Activated CD4-positive, CD25-positive, alpha-beta regulatory T cell treated with anti-CD3 and anti-CD28 coated beads, Interleukin-2, amount 50 U/mL, for 24 hours (primary cell): ENCODE results near the gene CCDC188.

ENCODE experiments used
- ATAC-seq, 2 donors: fragments of 150-1000 bp; cut with Tn5 transposase; one replicate each; pipeline ENCODE4 v1.10.0; 2021; ENCODE audit warnings: mild to moderate bottlenecking in 1 of 2, moderate library complexity in 1 of 2

CCDC188 gene

GRCh38 chr22:20150381-20151275, at the start of gene CCDC188:
TSS of gene CCDC188 (minus strand) at chr22:20151055. CDS start at chr22:20150986, 69 bp downstream.
- ATAC-seq, result no peak

- no peak for ATAC-seq
Observed at GRCh38 chr22:20199906-20200305, 49.1 kb upstream of the CCDC188 start.

GRCh38 chr22:20199413-20199842, 48.6 kb upstream of the CCDC188 start:
- ATAC-seq, result no peak

GRCh38 chr22:20198557-20199319, 47.9 kb upstream of the CCDC188 start:
- ATAC-seq, result no peak

GRCh38 chr22:20197407-20198030, 46.7 kb upstream of the CCDC188 start:
- no peak for ATAC-seq

- no peak for ATAC-seq
Observed at GRCh38 chr22:20196094-20196842, 45.4 kb upstream of the CCDC188 start.

- no peak for ATAC-seq
Observed at GRCh38 chr22:20194681-20195593, 44.1 kb upstream of the CCDC188 start.

GRCh38 chr22:20193761-20194494, 43.1 kb upstream of the CCDC188 start:
- no peak for ATAC-seq

GRCh38 chr22:20192972-20193760, 42.3 kb upstream of the CCDC188 start:
- no peak for ATAC-seq

GRCh38 chr22:20192293-20192971, 41.6 kb upstream of the CCDC188 start:
- ATAC-seq, result no peak

- no peak for ATAC-seq
Observed at GRCh38 chr22:20191803-20192202, 40.9 kb upstream of the CCDC188 start.

- no peak for ATAC-seq
Observed at GRCh38 chr22:20191000-20191515, 40.2 kb upstream of the CCDC188 start.

- no peak for ATAC-seq
Observed at GRCh38 chr22:20188567-20188877, 37.7 kb upstream of the CCDC188 start.

GRCh38 chr22:20187777-20188566, 37.1 kb upstream of the CCDC188 start:
- no peak for ATAC-seq

- no peak for ATAC-seq
Observed at GRCh38 chr22:20186871-20187546, 36.2 kb upstream of the CCDC188 start.

- no peak for ATAC-seq
Observed at GRCh38 chr22:20186183-20186870, 35.5 kb upstream of the CCDC188 start.

- no peak for ATAC-seq
Observed at GRCh38 chr22:20185750-20186149, 34.9 kb upstream of the CCDC188 start.
